H1 (cell line): ENCODE data around the gene INO80. TPM values are rescaled to one million over a fixed set of nuclear protein-coding genes. Genes with fewer than 3 reads are reported as not detected.

Source experiments
- ATF2 ChIP-seq: IDR thresholded peaks from 2 replicates; pipeline ENCODE4 v1.6.1; 2012; ENCODE audit warnings: low read length, inconsistent platforms
- BCL11A ChIP-seq, 2 experiments: IDR thresholded peaks; one replicate each; pipeline ENCODE4 v1.6.1; 2011; ENCODE audit warnings: low read depth in 2 of 2, low read length in 2 of 2, mild to moderate bottlenecking in 2 of 2
- MAX ChIP-seq: IDR thresholded peaks from 2 replicates; pipeline ENCODE4 v1.6.1; 2012; ENCODE audit warnings: inconsistent platforms
- polyA plus RNA-seq, 7 experiments: library from polyadenylated mRNA; depleted of rRNA in 3 of 7; stranded (reverse) in 5 of 7; unstranded in 2 of 7; fragments of >200 nt in 5 of 7; fragments of 200-250 nt in 2 of 7; gene quantifications; 1 replicate in 5 of 7; 2 replicates in 1 of 7; 4 replicates in 1 of 7; pipeline versions ENCODE4 v1.2.1 to v1.2.3, GENCODE V29; 2011 to 2013; ENCODE audit warnings: missing spikeins in 2 of 7, mixed read lengths in 2 of 7
- total RNA-seq: library from RNA; stranded (reverse); fragmentation: NEBNext Ultra II Directional; extraction: Animal tissue kit (Norgen Biotek cat#: 25700); gene quantifications from 2 replicates; pipeline ENCODE4 v1.2.1, GENCODE V29; 2021

The INO80 gene
- total and polyA plus RNA-seq, 2 of the 8 experiments (the other 6 are each of a cell fraction or from before 2014, with no cell fraction given) = 4.3 to 24.5 TPM

GRCh38 chr15:41028853-41029252, 87.2 kb downstream of the INO80 start (continued):
- TF ChIP-seq ATF2 = no peak
- no peak for TF ChIP-seq MAX
- no peak for TF ChIP-seq BCL11A (IDR thresholded peaks at IDR 0.05; ENCODE audit: low read depth in 2 of 2, low read length in 2 of 2)
